ENCODE results near the gene ZBTB16. TPM values are rescaled to one million over a fixed set of nuclear protein-coding genes. Genes with fewer than 3 reads are reported as not detected.

The ZBTB16 gene
- total RNA-seq, 1 donor from 2014 or later, result 171 TPM

GRCh38 chr11:114251815-114252337 lies 192.4 kb downstream of the ZBTB16 start:
- no peaks in the 10 kb centered on the region for H3K9me3 ChIP-seq
- TF ChIP-seq, protein P1, sequence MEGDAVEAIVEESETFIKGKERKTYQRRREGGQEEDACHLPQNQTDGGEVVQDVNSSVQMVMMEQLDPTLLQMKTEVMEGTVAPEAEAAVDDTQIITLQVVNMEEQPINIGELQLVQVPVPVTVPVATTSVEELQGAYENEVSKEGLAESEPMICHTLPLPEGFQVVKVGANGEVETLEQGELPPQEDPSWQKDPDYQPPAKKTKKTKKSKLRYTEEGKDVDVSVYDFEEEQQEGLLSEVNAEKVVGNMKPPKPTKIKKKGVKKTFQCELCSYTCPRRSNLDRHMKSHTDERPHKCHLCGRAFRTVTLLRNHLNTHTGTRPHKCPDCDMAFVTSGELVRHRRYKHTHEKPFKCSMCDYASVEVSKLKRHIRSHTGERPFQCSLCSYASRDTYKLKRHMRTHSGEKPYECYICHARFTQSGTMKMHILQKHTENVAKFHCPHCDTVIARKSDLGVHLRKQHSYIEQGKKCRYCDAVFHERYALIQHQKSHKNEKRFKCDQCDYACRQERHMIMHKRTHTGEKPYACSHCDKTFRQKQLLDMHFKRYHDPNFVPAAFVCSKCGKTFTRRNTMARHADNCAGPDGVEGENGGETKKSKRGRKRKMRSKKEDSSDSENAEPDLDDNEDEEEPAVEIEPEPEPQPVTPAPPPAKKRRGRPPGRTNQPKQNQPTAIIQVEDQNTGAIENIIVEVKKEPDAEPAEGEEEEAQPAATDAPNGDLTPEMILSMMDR (IDR thresholded peaks at IDR 0.05), result no peak
- H3K27ac ChIP-seq, result no peak overlapping the region
- H3K4me3 ChIP-seq, result no peak overlapping the region
- H3K4me1 ChIP-seq, result peaks cover 11% of the 10 kb centered on the region
- H3K36me3 ChIP-seq, result peaks cover 93% of the 10 kb centered on the region
- intact Hi-C loops (cut with DNase I), result no loop called here
- ATAC-seq, result no peak
- H3K27me3 ChIP-seq (ENCODE audit: low read depth), result no peaks in the 10 kb centered on the region
- no peak for DNase-seq

DNA sequence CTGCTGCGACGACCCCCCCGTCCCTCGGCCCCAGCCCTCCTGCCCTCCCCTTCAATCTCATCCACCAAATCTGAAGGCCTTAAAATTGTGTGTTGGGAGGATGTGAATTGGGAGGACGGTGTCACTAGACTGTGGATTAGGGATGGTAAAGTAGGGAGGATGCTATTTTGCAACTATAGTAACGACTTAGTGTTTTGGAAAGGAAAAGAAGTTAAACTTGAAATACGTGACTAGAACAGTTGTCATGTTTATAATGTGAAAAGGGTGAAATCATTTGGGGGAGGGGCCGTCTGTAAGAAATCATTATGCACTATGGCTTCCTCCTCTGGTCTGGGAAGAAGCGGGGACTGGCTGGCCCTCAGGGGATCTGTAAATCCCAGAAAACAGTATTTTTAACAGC lies 193.3 kb downstream of the ZBTB16 start:
- H3K27ac ChIP-seq, result no peak overlapping the region
- intact Hi-C loops (cut with DNase I), result no loop called here

DNA sequence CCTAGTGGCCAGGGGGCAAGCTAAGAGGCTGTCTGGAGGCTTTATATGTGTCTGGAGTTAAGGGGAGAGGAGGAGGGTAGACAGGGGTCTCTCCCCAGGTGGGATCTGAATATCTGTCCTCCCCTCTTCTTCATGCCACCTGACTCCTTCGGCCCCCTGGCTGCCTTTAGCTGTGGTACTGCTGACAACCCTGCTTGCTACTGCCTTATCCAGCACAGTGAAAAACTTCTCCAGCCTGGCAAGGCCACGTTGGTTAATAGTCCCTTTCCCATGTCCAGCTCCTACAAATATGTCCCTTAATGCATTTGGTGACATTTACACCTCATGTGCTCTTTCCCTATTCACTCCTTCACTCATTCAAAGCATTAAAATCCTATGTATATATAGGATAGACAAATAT lies 194.3 kb downstream of the ZBTB16 start:
- DNase-seq (no peak), ATAC-seq (no peak)
- peaks cover 78% of the 10 kb centered on the region for H3K36me3 ChIP-seq
- H3K9me3 ChIP-seq, result no peaks in the 10 kb centered on the region
- TF ChIP-seq, protein P1 (IDR thresholded peaks at IDR 0.05), result no peak
- H3K4me1 ChIP-seq, result peaks cover 28% of the 10 kb centered on the region
- intact Hi-C loops (cut with DNase I), result no loop called here
- H3K4me3 ChIP-seq, result no peak overlapping the region
- H3K27me3 ChIP-seq (ENCODE audit: low read depth), result no peaks in the 10 kb centered on the region
- H3K27ac ChIP-seq, result no peak overlapping the region

More for the DNA sequence above, 193.3 kb downstream of the ZBTB16 start:
- ATAC-seq (no peak), DNase-seq (no peak)
- Histone ChIP-seq H3K27me3 (ENCODE audit: low read depth) (no peaks in the 10 kb centered on the region), H3K4me3 (no peak overlapping the region), H3K4me1 (peaks cover 18% of the 10 kb centered on the region), H3K36me3 (peaks cover 89% of the 10 kb centered on the region), H3K9me3 (no peaks in the 10 kb centered on the region)
- TF ChIP-seq, protein P1 (IDR thresholded peaks at IDR 0.05), result no peak

DNA sequence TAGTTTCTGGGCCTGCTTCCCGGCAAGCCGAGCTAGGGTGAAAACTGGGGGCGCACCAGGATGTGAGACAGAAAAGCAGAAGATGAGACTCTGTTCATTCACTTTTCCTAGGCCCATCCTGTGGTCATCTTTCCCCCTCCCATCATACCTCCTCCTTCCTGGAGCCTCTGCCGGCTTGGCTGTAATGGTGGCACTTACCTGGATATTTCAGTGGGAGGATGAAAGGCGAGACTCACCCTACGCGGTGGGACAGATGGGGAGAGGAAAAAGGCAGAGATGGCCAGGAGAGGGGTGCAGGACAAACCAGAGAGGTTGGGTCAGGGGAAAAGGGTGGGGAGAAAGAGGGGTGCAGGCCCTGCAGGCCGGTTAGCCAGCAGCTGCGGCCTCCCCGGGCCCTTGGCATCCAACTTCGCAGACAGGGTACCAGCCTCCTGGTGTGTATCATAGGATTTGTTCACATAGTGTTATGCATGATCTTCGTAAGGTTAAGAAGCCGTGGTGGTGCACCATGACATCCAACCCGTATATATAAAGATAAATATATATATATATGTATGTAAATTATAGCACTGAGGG lies 195.1 kb downstream of the ZBTB16 start:
- TF ChIP-seq, protein P1 (IDR thresholded peaks at IDR 0.05), result no peak
- intact Hi-C loops (cut with DNase I), result no loop called here
- H3K4me1 ChIP-seq, result peaks cover 37% of the 10 kb centered on the region
- H3K27me3 ChIP-seq (ENCODE audit: low read depth), result no peaks in the 10 kb centered on the region
- H3K4me3 ChIP-seq, result no peak overlapping the region
- H3K9me3 ChIP-seq, result no peaks in the 10 kb centered on the region
- ATAC-seq (no peak), DNase-seq (no peak)
- H3K36me3 ChIP-seq, result peaks cover 74% of the 10 kb centered on the region
- no peak overlapping the region for H3K27ac ChIP-seq

DNA sequence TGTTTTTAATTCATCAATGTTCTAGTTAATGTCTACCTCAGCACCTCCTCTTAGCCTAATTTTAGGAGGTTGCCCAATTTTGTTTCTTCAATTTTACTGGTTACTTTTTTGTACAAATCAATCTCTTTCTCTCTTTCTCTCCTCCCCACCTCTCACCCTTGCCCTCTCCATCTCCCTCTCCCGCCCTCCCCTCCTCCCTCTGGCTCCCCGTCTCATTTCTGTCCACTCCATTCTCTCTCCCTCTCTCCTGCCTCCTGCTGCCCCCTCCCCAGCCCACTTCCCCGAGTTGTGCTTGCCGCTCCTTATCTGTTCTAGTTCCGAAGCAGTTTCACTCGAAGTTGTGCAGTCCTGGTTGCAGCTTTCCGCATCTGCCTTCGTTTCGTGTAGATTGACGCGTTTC lies 195.8 kb downstream of the ZBTB16 start:
- no peak for DNase-seq
- Histone ChIP-seq H3K9me3 (no peaks in the 10 kb centered on the region), H3K27ac (no peak overlapping the region), H3K4me1 (peaks cover 43% of the 10 kb centered on the region), H3K27me3 (ENCODE audit: low read depth) (no peaks in the 10 kb centered on the region), H3K4me3 (no peak overlapping the region), H3K36me3 (peaks cover 67% of the 10 kb centered on the region)
- TF ChIP-seq, protein P1 (IDR thresholded peaks at IDR 0.05), result no peak
- intact Hi-C loops (cut with DNase I), result no loop called here
- ATAC-seq, result no peak

Data from lower lobe of right lung (tissue), 2 donors.